ENCODE data around the gene COL23A1. TPM values are rescaled to one million over a fixed set of nuclear protein-coding genes. Genes with fewer than 3 reads are reported as not detected.
A peak's percentile ranks its signal among the peaks of the same experiment; 100 is the strongest.

The COL23A1 gene
- total and polyA plus RNA-seq, 4 donors: 0.76 to 4.4 (median 1.3) TPM

DNA sequence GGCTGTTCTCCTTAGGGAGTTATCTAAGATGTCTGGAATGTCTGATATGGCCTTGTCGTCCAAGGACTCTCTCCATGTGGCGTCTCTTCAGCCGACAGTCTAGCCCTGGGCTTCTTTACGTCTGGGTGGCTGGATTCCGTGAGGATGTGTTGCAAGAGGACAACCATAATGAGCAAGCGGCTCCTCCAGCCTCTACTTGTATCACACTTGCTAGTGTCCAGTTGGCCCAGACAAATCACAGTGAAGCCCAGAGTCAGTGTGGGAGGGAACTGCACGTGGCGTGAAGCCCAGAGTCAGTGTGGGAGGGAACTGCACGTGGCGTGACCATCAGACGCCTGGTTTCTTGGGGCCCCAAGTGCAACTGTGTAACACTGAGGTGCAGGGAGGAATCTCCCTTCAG is 61.1 kb downstream of the COL23A1 start:
- peak in 2 of 3 donors; percentile 29 to 49 for DNase-seq
- TF ChIP-seq CTCF (IDR thresholded peaks at IDR 0.05; ENCODE audit: control extremely low read depth, extremely low read depth): no peak

DNA sequence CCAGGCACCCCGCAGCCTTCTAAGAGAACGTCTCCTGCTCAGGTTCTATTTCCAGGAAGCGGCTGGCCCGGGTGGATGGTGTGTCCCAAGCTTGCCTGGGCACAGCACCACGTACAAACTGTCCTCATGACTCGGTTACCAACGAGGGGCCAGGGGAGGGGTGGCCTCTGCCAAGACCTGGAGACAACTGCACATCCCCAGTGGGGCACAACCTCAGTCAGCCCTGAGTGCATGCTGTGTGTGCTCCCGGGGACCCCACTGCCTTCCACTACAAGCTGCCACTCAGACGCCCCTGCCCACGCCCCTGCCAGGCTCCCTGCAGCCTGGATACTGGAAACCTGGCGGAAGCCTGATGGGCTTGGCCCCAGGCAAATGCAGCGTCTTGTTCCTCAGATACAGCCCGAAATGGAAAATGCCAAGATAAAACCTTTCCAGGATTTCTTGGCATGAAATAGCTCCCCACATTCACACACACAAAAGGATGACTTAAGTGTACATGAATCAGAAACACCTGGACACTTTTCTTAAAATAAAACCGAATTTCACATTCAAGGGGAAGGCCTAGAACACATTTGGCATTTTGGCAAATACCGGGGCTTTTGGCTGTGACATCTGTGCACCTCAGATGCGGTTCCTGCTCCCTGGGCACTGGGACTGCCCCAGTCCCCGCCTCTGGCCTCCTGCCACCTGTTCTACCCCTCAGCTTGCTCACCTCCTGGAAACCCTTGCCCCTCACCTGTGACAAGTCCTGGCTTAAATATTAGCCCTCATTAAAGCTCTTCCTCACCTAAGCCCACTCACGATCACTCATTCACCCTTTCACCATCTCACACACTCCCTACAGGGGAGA is 62.5 kb downstream of the COL23A1 start:
- no peak for TF ChIP-seq CTCF (IDR thresholded peaks at IDR 0.05; ENCODE audit: control extremely low read depth, extremely low read depth)
- H3K4me1 ChIP-seq (ENCODE audit: control insufficient read depth in 5 of 5, insufficient read depth in 5 of 5, low read length in 5 of 5): peaks cover 0 to 10% (median 0%) of the 10 kb centered on the region in 5 donors
- H3K9me3 ChIP-seq (ENCODE audit: control insufficient read depth in 4 of 4, insufficient read depth in 3 of 4, low read length in 3 of 4): no peaks in the 10 kb centered on the region
- ATAC-seq (ENCODE audit: insufficient read depth, low FRiP score): no peak
- peak in 1 of 3 donors; percentile 15 for DNase-seq
- 72 to 84% methylated on average over 18 of the region's 18 CpGs for WGBS, 2 donors
- no peak overlapping the region for H3K9ac ChIP-seq (ENCODE audit: insufficient read depth in 1 of 2, low read length in 2 of 2)
- H3K4me3 ChIP-seq: no peak overlapping the region
- H3K36me3 ChIP-seq (ENCODE audit: control insufficient read depth in 4 of 4, insufficient read depth in 4 of 4, low read length in 4 of 4): no peaks in the 10 kb centered on the region
- H3K27me3 ChIP-seq (ENCODE audit: control insufficient read depth in 3 of 3, insufficient read depth in 3 of 3, low read length in 2 of 3): no peaks in the 10 kb centered on the region
- H3K27ac ChIP-seq (ENCODE audit: low read depth in 1 of 2, low read length in 1 of 2): peak overlapping the region in 1 of 2 donors; percentile 85

More for the DNA sequence above, 61.1 kb downstream of the COL23A1 start:
- H3K27me3 ChIP-seq (ENCODE audit: control insufficient read depth in 3 of 3, insufficient read depth in 3 of 3, low read length in 2 of 3): no peaks in the 10 kb centered on the region
- no peak for ATAC-seq (ENCODE audit: insufficient read depth, low FRiP score)
- no peak overlapping the region for H3K27ac ChIP-seq (ENCODE audit: low read depth in 1 of 2, low read length in 1 of 2)
- H3K9me3 ChIP-seq (ENCODE audit: control insufficient read depth in 4 of 4, insufficient read depth in 3 of 4, low read length in 3 of 4): no peaks in the 10 kb centered on the region
- H3K36me3 ChIP-seq (ENCODE audit: control insufficient read depth in 4 of 4, insufficient read depth in 4 of 4, low read length in 4 of 4): no peaks in the 10 kb centered on the region
- H3K4me1 ChIP-seq (ENCODE audit: control insufficient read depth in 5 of 5, insufficient read depth in 5 of 5, low read length in 5 of 5): peaks cover 0 to 13% (median 0%) of the 10 kb centered on the region in 5 donors
- H3K4me3 ChIP-seq: no peak overlapping the region
- WGBS, 2 donors: 42 to 60% methylated on average over 11 of the region's 11 CpGs
- no peak overlapping the region for H3K9ac ChIP-seq (ENCODE audit: insufficient read depth in 1 of 2, low read length in 2 of 2)

GRCh38 chr5:178526773-178527457 is 63.3 kb downstream of the COL23A1 start:
- Histone ChIP-seq H3K27me3 (ENCODE audit: control insufficient read depth in 3 of 3, insufficient read depth in 3 of 3, low read length in 2 of 3) (no peaks in the 10 kb centered on the region), H3K9ac (ENCODE audit: insufficient read depth in 1 of 2, low read length in 2 of 2) (no peak overlapping the region), H3K4me3 (no peak overlapping the region), H3K9me3 (ENCODE audit: control insufficient read depth in 4 of 4, insufficient read depth in 3 of 4, low read length in 3 of 4) (no peaks in the 10 kb centered on the region), H3K27ac (ENCODE audit: low read depth in 1 of 2, low read length in 1 of 2) (peak overlapping the region in 1 of 2 donors; percentile 85), H3K4me1 (ENCODE audit: control insufficient read depth in 5 of 5, insufficient read depth in 5 of 5, low read length in 5 of 5) (peaks cover 0 to 10% (median 0%) of the 10 kb centered on the region in 5 donors), H3K36me3 (ENCODE audit: control insufficient read depth in 4 of 4, insufficient read depth in 4 of 4, low read length in 4 of 4) (no peaks in the 10 kb centered on the region)
- DNase-seq: no peak
- no peak for ATAC-seq (ENCODE audit: insufficient read depth, low FRiP score)
- WGBS, 2 donors: 62 to 79% methylated on average over 14 of the region's 14 CpGs
- TF ChIP-seq CTCF (IDR thresholded peaks at IDR 0.05; ENCODE audit: control extremely low read depth, extremely low read depth): no peak
